Mesothelial cell of epicardium (in vitro differentiated cells): Measurements from ENCODE around the gene CHRNA1. TPM values are rescaled to one million over a fixed set of nuclear protein-coding genes. Genes with fewer than 3 reads are reported as not detected.

Source experiments
- DNase-seq, 2 experiments: peaks; one replicate each; pipeline ENCODE4 v3.0.0; 2021; ENCODE audit warnings: low spot score in 2 of 2; ENCODE audit not compliant: unreplicated experiment in 2 of 2
- H3K27ac Mint-ChIP-seq: 2 replicates; pipeline ENCODE4 v1.8.0; 2021; ENCODE audit warnings: mixed read lengths
- H3K27me3 Mint-ChIP-seq: 2 replicates; pipeline ENCODE4 v1.8.0; 2021; ENCODE audit warnings: low read depth, mixed read lengths
- H3K36me3 Mint-ChIP-seq: 2 replicates; pipeline ENCODE4 v1.8.0; 2021; ENCODE audit warnings: mixed read lengths
- H3K4me1 Mint-ChIP-seq: 2 replicates; pipeline ENCODE4 v1.8.0; 2021; ENCODE audit warnings: mixed read lengths
- H3K4me3 Mint-ChIP-seq: 2 replicates; pipeline ENCODE4 v1.8.0; 2021; ENCODE audit warnings: mild to moderate bottlenecking, moderate library complexity, mixed read lengths
- H3K9me3 Mint-ChIP-seq: 2 replicates; pipeline ENCODE4 v1.8.0; 2021; ENCODE audit warnings: mixed read lengths
- total RNA-seq: library from RNA; stranded (reverse); gene quantifications from 3 replicates; pipeline ENCODE4 v1.2.1, GENCODE V29; 2021
- TF ChIP-seq, protein P1 (sequence below): fragments of 200-600 bp; sonication (generic); IDR thresholded peaks from one replicate; pipeline ENCODE4 v1.5.0; 2021; ENCODE audit warnings: antibody characterized with exemption; ENCODE audit not compliant: unreplicated experiment

Gene CHRNA1
- total RNA-seq, 1 donor from 2014 or later: 0.16 TPM

DNA sequence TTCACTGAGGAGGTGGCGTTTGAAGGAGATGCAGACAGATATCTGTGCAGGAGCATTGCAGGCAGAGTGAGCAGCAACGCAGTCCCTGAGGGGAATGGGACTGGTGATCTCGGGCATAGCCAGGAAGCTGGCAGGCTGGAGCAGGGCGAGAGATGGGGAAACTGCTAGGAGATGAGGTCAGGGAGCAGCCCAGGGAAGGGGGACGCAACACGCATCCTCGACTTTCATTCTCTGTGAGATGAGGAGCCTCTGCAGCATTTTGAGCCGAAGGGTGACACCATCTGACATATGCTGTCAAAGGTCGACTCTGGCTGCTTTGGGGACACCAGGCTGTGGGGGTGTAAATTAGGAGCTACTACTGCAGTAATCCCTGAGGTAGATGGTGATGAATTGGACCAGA lies 4.3 kb upstream of the CHRNA1 start:
- no peaks in the 10 kb centered on the region for H3K27me3 Mint-ChIP-seq
- TF ChIP-seq, protein P1, sequence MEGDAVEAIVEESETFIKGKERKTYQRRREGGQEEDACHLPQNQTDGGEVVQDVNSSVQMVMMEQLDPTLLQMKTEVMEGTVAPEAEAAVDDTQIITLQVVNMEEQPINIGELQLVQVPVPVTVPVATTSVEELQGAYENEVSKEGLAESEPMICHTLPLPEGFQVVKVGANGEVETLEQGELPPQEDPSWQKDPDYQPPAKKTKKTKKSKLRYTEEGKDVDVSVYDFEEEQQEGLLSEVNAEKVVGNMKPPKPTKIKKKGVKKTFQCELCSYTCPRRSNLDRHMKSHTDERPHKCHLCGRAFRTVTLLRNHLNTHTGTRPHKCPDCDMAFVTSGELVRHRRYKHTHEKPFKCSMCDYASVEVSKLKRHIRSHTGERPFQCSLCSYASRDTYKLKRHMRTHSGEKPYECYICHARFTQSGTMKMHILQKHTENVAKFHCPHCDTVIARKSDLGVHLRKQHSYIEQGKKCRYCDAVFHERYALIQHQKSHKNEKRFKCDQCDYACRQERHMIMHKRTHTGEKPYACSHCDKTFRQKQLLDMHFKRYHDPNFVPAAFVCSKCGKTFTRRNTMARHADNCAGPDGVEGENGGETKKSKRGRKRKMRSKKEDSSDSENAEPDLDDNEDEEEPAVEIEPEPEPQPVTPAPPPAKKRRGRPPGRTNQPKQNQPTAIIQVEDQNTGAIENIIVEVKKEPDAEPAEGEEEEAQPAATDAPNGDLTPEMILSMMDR: no peak
- no peak overlapping the region for H3K27ac Mint-ChIP-seq
- no peaks in the 10 kb centered on the region for H3K9me3 Mint-ChIP-seq
- no peak for DNase-seq
- H3K4me1 Mint-ChIP-seq: peaks cover 18% of the 10 kb centered on the region
- no peaks in the 10 kb centered on the region for H3K36me3 Mint-ChIP-seq
- no peak overlapping the region for H3K4me3 Mint-ChIP-seq

DNA sequence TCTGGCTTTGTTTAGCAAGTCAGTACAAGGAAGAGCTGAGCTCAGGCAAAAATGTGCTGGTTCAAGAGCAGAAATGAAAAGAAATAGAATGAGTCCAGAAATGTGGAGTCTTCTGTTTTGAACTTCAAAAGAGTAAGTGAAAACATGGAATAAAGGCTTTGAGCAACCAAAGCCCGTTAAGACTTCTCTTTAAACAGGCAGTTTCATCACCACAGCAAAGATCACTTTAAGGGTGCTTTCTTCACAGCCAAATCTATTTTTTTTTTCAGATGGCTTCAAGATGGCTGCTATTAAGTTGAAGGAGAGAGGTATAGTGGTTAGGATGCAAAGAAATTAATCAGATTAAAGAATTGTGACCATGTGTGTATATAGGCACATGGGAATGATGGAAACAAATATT lies 2.0 kb upstream of the CHRNA1 start:
- Mint-ChIP-seq H3K4me3 (no peak overlapping the region), H3K27me3 (no peaks in the 10 kb centered on the region)
- DNase-seq: no peak

DNA sequence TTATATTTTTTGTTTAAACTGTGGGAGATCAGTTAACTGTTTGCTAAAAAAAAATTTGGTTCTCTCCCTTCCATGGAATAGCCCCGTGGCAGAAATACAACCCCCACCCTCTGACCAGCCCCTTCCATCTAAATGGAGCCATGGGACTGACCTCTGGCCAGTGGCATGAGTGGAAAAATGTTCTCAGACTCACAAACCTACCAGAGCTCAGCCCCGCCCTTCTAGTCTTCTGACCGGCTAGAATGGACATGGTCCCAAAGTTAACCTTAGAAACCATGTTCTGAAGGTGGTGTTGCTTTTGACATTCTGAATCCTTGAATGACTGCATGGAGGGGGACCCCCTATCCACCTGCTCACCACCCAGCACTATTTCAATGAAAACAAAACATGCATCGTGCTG lies 1.3 kb upstream of the CHRNA1 start:
- no peaks in the 10 kb centered on the region for H3K27me3 Mint-ChIP-seq
- H3K4me3 Mint-ChIP-seq: no peak overlapping the region
- no peaks in the 10 kb centered on the region for H3K9me3 Mint-ChIP-seq
- no peaks in the 10 kb centered on the region for H3K36me3 Mint-ChIP-seq
- DNase-seq: no peak
- no peak overlapping the region for H3K27ac Mint-ChIP-seq
- peaks cover 13% of the 10 kb centered on the region for H3K4me1 Mint-ChIP-seq
- TF ChIP-seq, protein P1: no peak

More for the DNA sequence above, 2.0 kb upstream of the CHRNA1 start:
- no peaks in the 10 kb centered on the region for H3K36me3 Mint-ChIP-seq
- no peaks in the 10 kb centered on the region for H3K9me3 Mint-ChIP-seq
- H3K4me1 Mint-ChIP-seq: peaks cover 13% of the 10 kb centered on the region
- TF ChIP-seq, protein P1: no peak
- no peak overlapping the region for H3K27ac Mint-ChIP-seq

DNA sequence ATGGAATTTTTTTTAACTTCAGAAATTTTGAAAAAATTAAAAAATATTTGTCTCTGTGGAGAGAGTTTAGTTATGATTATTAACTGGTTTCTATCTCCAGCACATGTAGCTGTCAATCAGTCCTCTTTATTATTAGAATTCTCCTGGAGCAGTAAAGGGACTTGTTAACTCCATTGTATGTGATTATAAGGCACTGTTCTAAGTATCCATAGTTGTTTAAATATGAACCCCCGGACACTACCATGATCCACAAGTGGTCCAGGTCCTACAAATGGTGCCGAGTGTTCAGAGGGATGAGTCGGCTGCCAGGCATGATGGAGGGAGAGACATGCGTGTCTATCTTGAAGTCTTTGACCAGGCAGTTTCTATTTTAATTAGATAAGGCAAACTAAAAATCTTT lies 492 bp downstream of the CHRNA1 start:
- TF ChIP-seq, protein P1: no peak

DNA sequence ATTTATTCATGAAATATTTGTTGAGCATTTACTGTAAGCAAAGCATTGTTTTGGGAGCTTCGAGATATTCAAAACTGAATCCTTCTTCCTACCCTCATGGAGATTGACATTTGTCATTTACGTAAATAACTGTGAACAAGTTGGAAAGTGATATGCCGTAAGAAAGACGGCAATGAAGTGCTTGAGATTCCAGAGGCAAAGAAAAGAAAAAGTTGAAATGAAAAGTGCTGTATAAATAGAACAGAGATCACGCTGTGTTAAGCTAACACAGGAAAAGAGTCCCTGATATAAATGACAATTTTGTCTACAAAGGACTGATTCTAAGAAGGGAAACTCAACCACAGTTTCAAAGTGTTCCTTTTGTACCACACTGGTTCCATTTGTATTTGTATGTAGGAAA lies 1.8 kb downstream of the CHRNA1 start:
- TF ChIP-seq, protein P1: no peak
- DNase-seq: no peak
- no peaks in the 10 kb centered on the region for H3K36me3 Mint-ChIP-seq
- no peaks in the 10 kb centered on the region for H3K9me3 Mint-ChIP-seq
- no peaks in the 10 kb centered on the region for H3K27me3 Mint-ChIP-seq
- no peak overlapping the region for H3K4me3 Mint-ChIP-seq
- peak overlapping the region; percentile 40 for H3K27ac Mint-ChIP-seq
- peaks cover 13% of the 10 kb centered on the region for H3K4me1 Mint-ChIP-seq

More for the DNA sequence above, 492 bp downstream of the CHRNA1 start:
- no peaks in the 10 kb centered on the region for H3K27me3 Mint-ChIP-seq
- DNase-seq: no peak
- no peaks in the 10 kb centered on the region for H3K36me3 Mint-ChIP-seq
- no peak overlapping the region for H3K4me3 Mint-ChIP-seq
- H3K27ac Mint-ChIP-seq: peak overlapping the region; percentile 10
- peaks cover 13% of the 10 kb centered on the region for H3K4me1 Mint-ChIP-seq
- no peaks in the 10 kb centered on the region for H3K9me3 Mint-ChIP-seq

DNA sequence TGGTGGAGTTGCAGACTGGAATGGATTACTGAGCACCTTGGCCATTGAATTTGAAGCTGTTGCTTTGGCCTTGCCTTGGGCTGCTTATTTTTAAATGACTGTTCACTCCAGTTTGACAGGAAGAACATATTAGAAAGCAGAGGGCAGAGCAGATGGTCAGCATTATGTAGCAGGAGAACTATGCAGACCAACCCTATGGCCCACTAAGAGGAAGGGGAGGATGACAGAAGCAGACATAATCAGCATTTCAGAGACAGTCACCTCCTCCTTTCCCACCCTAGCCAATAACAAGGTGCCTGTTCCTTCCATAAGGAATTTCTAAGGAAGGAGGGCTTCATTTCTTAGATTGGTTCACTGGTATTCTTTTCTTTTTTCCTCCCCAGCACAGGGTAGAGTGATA lies 2.4 kb downstream of the CHRNA1 start:
- no peaks in the 10 kb centered on the region for H3K36me3 Mint-ChIP-seq
- peaks cover 13% of the 10 kb centered on the region for H3K4me1 Mint-ChIP-seq
- H3K27ac Mint-ChIP-seq: no peak overlapping the region
- H3K9me3 Mint-ChIP-seq: no peaks in the 10 kb centered on the region
- no peaks in the 10 kb centered on the region for H3K27me3 Mint-ChIP-seq
- no peak for DNase-seq
- TF ChIP-seq, protein P1: no peak
- no peak overlapping the region for H3K4me3 Mint-ChIP-seq
